Mucosa of rectum (tissue), 2 donors: ENCODE data around the gene NRIP2.
A peak's percentile ranks its signal among the peaks of the same experiment; 100 is the strongest.

ENCODE experiments used
- H3K27ac ChIP-seq, 2 donors: one replicate each; pipeline ENCODE4 v1.7.0; 2013; ENCODE audit warnings: inconsistent platforms in 2 of 2, low read depth in 2 of 2, low read length in 2 of 2
- H3K27me3 ChIP-seq, 2 donors: one replicate each; pipeline ENCODE4 v1.7.0; 2013; ENCODE audit warnings: low read length in 2 of 2; ENCODE audit not compliant: control insufficient read depth in 2 of 2, insufficient read depth in 2 of 2
- H3K36me3 ChIP-seq, 2 donors: one replicate each; pipeline ENCODE4 v1.7.0; 2013; ENCODE audit warnings: low read length in 2 of 2; ENCODE audit not compliant: control insufficient read depth in 2 of 2, insufficient read depth in 2 of 2
- H3K4me1 ChIP-seq, 2 donors: one replicate each; pipeline ENCODE4 v1.7.0; 2013; ENCODE audit warnings: low read length in 2 of 2, mild to moderate bottlenecking in 1 of 2; ENCODE audit not compliant: control insufficient read depth in 2 of 2, insufficient read depth in 2 of 2
- H3K4me3 ChIP-seq, 2 donors: one replicate each; pipeline ENCODE4 v1.7.0; 2013; ENCODE audit warnings: low read length in 2 of 2
- H3K9ac ChIP-seq, 2 donors: one replicate each; pipeline ENCODE4 v1.7.0; 2013; ENCODE audit warnings: low read length in 2 of 2, low read depth in 1 of 2, mild to moderate bottlenecking in 1 of 2
- H3K9me3 ChIP-seq, 2 donors: one replicate each; pipeline ENCODE4 v1.7.0; 2013; ENCODE audit warnings: low read length in 2 of 2; ENCODE audit not compliant: control insufficient read depth in 2 of 2
- donor health status: healthy.
- donor health status: Normal muscosa, but diverticular disease.

Gene NRIP2

GRCh38 chr12:2795291-2796186 is 39.3 kb downstream of the NRIP2 start:
- Histone ChIP-seq H3K9ac (peak overlapping the region; percentile 81 to 85), H3K9me3 (no peaks in the 10 kb centered on the region), H3K27ac (peak overlapping the region; percentile 68 to 73), H3K4me3 (peak overlapping the region; percentile 68 to 91), H3K36me3 (peaks cover 31 to 36% of the 10 kb centered on the region in 2 donors), H3K4me1 (peaks cover 16 to 18% of the 10 kb centered on the region in 2 donors), H3K27me3 (no peaks in the 10 kb centered on the region)

GRCh38 chr12:2794736-2795289 is 40.0 kb downstream of the NRIP2 start, which contains the start of gene FKBP4:
TSS of gene FKBP4 (plus strand) at chr12:2794970. CDS start at chr12:2795140, 170 bp downstream.
- peaks cover 24 to 29% of the 10 kb centered on the region in 2 donors for H3K36me3 ChIP-seq
- peak within 1 kb of the TSS; percentile 81 to 85 for H3K9ac ChIP-seq
- H3K27ac ChIP-seq, result peak within 1 kb of the TSS; percentile 68 to 73
- H3K4me1 ChIP-seq, result peaks cover 16 to 18% of the 10 kb centered on the region in 2 donors
- H3K4me3 ChIP-seq, result peak within 1 kb of the TSS; percentile 68 to 91
- no peaks in the 10 kb centered on the region for H3K9me3 ChIP-seq
- H3K27me3 ChIP-seq, result no peaks in the 10 kb centered on the region

DNA sequence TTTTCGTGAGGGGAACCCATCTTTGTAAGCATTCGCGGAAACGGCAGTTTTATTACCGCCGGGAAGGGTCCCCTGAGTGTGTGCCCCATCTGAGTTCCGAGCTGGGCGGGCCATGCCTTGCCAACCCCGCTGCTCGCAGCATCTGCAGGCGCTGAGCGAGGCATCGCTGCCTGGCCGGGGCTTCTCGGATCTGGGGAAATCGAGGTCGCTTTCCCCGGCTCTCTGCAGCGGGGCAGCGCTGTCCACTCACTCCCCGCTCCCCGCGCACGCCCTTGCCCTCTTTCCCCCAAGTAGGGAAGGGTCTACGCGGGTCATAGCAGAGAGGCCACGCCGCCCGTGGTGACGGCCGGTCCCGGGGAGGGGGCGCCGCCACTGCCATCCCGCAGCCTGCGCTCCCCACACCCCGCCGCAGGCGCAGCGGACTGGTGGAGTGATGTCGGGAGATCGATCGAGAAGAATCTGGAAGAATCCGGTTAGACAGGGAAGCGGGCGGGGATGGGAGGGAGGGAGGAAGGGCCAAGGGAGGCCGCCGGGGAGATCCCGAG is 40.6 kb downstream of the NRIP2 start:
- Histone ChIP-seq H3K27ac (peak overlapping the region; percentile 68 to 73), H3K27me3 (no peaks in the 10 kb centered on the region), H3K36me3 (peaks cover 18 to 23% of the 10 kb centered on the region in 2 donors), H3K4me1 (peaks cover 16 to 18% of the 10 kb centered on the region in 2 donors), H3K4me3 (peak overlapping the region; percentile 68 to 72), H3K9ac (peak overlapping the region; percentile 47 to 80), H3K9me3 (no peaks in the 10 kb centered on the region)

DNA sequence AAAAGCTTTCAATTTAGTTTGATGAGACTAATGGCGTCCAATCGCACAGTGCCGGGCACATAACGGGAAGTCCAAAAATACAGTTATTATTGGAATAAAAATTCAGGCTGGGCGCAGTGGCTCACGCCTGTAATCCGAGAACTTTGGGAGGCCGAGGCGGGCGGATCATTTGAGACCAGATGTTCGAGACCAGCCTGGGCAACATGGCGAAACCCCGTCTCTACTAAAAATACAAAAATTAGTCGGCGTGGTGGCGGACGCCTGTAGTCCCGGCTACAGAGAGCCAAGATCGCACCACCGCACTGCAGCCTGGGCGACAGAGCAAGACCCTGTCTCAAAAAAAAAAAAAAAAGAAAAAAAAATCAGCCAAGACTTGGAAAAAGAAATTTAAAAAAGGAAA is 41.3 kb downstream of the NRIP2 start:
- Histone ChIP-seq H3K4me3 (peak overlapping the region; percentile 68 to 72), H3K36me3 (peaks cover 11 to 16% of the 10 kb centered on the region in 2 donors), H3K27ac (no peak overlapping the region), H3K9ac (peak overlapping the region in 1 of 2 donors; percentile 80), H3K4me1 (peaks cover 16 to 18% of the 10 kb centered on the region in 2 donors), H3K27me3 (no peaks in the 10 kb centered on the region), H3K9me3 (no peaks in the 10 kb centered on the region)

DNA sequence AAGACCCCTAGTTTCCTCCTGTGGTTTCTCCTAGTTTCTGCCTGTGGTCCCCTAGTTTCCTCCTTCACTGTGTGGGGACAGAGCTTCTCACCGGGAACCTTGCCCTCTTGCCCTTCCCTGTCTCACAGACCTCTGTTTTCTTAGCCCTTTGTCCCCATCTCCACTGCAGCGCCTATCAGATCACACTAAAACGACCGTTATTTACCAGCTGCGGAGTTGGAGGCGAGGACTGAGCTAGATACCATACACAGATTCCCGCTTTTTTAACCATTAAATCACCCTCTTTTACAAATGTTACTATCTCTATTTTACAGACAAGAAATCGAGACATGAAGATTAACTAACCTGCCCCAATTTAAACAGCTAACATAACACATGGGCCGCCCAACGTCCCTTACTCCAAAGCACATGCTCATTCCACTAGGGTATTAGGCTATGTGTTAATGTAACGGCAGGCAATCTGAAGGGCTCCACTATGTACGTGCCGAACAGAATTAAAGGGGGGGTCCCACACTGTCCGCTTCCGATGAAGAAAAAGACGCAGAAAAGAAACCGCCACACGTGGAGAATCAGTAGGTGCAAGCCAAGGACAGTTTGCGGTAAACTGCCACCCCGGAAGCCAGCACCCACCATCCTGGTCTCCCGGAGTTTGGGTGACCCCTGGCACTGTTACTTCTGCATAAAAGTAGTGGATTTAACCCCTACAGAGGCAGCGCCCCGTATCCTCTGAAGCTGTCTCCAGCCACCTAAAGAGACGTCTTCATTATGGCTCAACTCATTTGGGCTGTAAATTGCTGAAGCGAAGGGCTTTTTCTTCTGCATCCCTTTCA is 41.9 kb downstream of the NRIP2 start:
- no peak overlapping the region for H3K27ac ChIP-seq
- no peak overlapping the region for H3K4me3 ChIP-seq
- no peaks in the 10 kb centered on the region for H3K27me3 ChIP-seq
- H3K9ac ChIP-seq, result no peak overlapping the region
- H3K4me1 ChIP-seq, result peaks cover 16 to 18% of the 10 kb centered on the region in 2 donors
- H3K36me3 ChIP-seq, result peaks cover 4 to 10% of the 10 kb centered on the region in 2 donors
- H3K9me3 ChIP-seq, result no peaks in the 10 kb centered on the region

DNA sequence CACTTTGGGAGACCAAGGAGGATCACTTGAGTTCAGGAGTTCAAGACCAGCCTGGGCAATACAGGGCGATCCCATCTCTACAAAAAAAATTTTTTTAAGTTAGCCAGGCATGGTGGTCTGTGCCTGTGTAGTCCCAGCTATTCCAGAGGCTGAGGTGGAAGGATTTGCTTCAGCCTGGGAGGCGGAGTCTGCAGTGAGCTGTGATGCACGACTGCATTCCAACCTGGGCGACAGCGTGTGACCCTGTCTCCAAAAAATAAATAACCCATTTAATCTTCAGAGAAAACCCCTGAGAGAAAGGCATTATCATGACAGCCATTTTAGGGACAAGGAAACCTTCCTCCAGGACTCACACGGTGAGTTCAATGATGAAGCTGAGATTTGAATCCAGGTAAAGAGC is 43.7 kb downstream of the NRIP2 start:
- H3K9ac ChIP-seq, result no peak overlapping the region
- H3K27ac ChIP-seq, result no peak overlapping the region
- H3K36me3 ChIP-seq, result no peaks in the 10 kb centered on the region
- H3K27me3 ChIP-seq, result no peaks in the 10 kb centered on the region
- no peaks in the 10 kb centered on the region for H3K9me3 ChIP-seq
- peaks cover 6 to 8% of the 10 kb centered on the region in 2 donors for H3K4me1 ChIP-seq
- no peak overlapping the region for H3K4me3 ChIP-seq

GRCh38 chr12:2785017-2785416 is 49.8 kb downstream of the NRIP2 start:
- no peak overlapping the region for H3K4me3 ChIP-seq
- no peak overlapping the region for H3K9ac ChIP-seq
- H3K36me3 ChIP-seq, result no peaks in the 10 kb centered on the region
- no peak overlapping the region for H3K27ac ChIP-seq
- H3K9me3 ChIP-seq, result no peaks in the 10 kb centered on the region
- H3K4me1 ChIP-seq, result peaks cover 6 to 13% of the 10 kb centered on the region in 2 donors
- H3K27me3 ChIP-seq, result peaks cover 0 to 2% of the 10 kb centered on the region in 2 donors

DNA sequence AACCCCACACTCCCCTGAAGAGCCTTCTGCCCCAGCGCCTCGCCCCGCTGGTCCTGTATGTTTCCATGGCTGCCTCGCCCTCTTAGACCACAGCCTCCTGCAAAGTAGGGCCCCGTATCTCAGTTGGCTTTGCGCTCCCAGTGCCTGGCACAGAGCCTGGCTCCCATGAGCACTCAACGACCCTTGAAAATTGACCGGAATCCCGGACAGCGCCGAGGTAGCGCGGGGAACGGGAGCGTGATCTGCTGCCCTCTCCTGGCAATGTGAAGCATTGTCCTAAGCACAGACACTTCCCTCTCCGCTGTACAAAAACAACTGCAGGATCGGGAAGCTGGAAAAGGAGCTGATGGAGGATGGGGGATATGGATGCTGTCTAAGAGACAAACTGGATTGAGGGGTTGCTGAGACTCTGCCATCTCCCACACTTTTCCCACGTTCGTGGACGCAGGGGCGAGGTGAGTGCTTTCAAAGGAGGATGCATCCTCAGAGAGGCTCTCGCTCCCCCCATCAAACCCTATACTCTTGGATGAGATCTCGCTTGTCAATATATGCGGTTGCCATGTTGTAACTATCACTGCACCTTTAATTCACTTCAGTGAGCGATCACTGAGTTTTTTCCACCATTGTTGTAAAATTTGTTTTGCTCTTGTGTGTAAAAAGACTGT is 50.8 kb downstream of the NRIP2 start:
- Histone ChIP-seq H3K4me1 (peaks cover 6 to 13% of the 10 kb centered on the region in 2 donors), H3K27ac (no peak overlapping the region), H3K9ac (no peak overlapping the region), H3K9me3 (no peaks in the 10 kb centered on the region), H3K27me3 (peaks cover 0 to 2% of the 10 kb centered on the region in 2 donors), H3K4me3 (peak overlapping the region; percentile 33 to 62), H3K36me3 (no peaks in the 10 kb centered on the region)

- no peak overlapping the region for H3K9ac ChIP-seq
- H3K27ac ChIP-seq, result no peak overlapping the region
- no peak overlapping the region for H3K4me3 ChIP-seq
- peaks cover 3 to 5% of the 10 kb centered on the region in 2 donors for H3K4me1 ChIP-seq
- no peaks in the 10 kb centered on the region for H3K36me3 ChIP-seq
- peaks cover 0 to 2% of the 10 kb centered on the region in 2 donors for H3K27me3 ChIP-seq
- H3K9me3 ChIP-seq, result no peaks in the 10 kb centered on the region
Measured at GRCh38 chr12:2779281-2779680, 55.6 kb downstream of the NRIP2 start.
